Measurements from ENCODE around the gene PTGS2. TPM values are rescaled to one million over a fixed set of nuclear protein-coding genes. Genes with fewer than 3 reads are reported as not detected.

Gene PTGS2
- total and polyA plus RNA-seq, 2 experiments from 2014 or later: 0.11 to 0.17 TPM

DNA sequence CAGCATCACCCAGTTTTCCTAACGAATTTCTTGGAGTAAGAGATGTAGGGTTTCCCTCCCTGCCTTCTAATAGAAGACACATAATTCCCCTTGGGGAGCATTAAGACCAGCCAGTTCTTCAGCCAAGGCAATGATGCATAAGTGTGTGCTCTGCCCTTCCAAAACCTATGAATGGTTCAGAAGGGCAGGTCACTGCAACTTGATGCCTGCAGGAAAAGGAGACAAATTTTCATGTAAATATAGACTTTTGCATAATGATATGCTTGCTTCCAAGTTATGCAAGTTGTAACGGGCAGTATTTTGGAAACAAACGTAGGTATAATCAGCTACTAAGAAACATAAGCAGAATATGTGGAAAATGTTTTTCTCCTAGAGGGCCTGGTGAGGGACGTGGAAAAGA, 31.6 kb downstream of the PTGS2 start:
- Mint-ChIP-seq H3K27ac (no peak overlapping the region; the same call in 1 of the 2 replicates), H3K36me3 (ENCODE audit: low read depth) (no peaks in the 10 kb centered on the region; the same call in 2 of the 3 replicates), H3K9me3 (no peaks in the 10 kb centered on the region; the same call in 2 of the 3 replicates), H3K4me3 (no peak overlapping the region), H3K4me1 (peaks cover 7% of the 10 kb centered on the region; the same call in 2 of the 3 replicates), H3K27me3 (ENCODE audit: insufficient read depth, low read depth, poor library complexity) (peaks cover 7% of the 10 kb centered on the region)
- no peak for ATAC-seq
- peaks cover 8% of the 10 kb centered on the region for H3K4me1 ChIP-seq (ENCODE audit: insufficient read depth)
- peaks cover 15% of the 10 kb centered on the region; the same call in 1 of the 2 replicates for H3K9me2 ChIP-seq (ENCODE audit: insufficient read depth)
- H2AFZ ChIP-seq: peak overlapping the region; percentile 4
- H3K79me2 ChIP-seq (replicated peaks; ENCODE audit: insufficient read depth): no peaks in the 10 kb centered on the region
- peak overlapping the region; percentile 59 for H3K4me2 ChIP-seq
- H3K36me3 ChIP-seq (ENCODE audit: insufficient read depth): no peaks in the 10 kb centered on the region
- no peak for DNase-seq (ENCODE audit: low spot score)
- no peak for TF ChIP-seq ZNF331 (CRISPR knock-in tag; IDR thresholded peaks at IDR 0.05; ENCODE audit: low read depth)
- TF ChIP-seq STAT1 (IDR thresholded peaks at IDR 0.05; ENCODE audit: unreplicated experiment): no peak
- TF ChIP-seq, protein P1, sequence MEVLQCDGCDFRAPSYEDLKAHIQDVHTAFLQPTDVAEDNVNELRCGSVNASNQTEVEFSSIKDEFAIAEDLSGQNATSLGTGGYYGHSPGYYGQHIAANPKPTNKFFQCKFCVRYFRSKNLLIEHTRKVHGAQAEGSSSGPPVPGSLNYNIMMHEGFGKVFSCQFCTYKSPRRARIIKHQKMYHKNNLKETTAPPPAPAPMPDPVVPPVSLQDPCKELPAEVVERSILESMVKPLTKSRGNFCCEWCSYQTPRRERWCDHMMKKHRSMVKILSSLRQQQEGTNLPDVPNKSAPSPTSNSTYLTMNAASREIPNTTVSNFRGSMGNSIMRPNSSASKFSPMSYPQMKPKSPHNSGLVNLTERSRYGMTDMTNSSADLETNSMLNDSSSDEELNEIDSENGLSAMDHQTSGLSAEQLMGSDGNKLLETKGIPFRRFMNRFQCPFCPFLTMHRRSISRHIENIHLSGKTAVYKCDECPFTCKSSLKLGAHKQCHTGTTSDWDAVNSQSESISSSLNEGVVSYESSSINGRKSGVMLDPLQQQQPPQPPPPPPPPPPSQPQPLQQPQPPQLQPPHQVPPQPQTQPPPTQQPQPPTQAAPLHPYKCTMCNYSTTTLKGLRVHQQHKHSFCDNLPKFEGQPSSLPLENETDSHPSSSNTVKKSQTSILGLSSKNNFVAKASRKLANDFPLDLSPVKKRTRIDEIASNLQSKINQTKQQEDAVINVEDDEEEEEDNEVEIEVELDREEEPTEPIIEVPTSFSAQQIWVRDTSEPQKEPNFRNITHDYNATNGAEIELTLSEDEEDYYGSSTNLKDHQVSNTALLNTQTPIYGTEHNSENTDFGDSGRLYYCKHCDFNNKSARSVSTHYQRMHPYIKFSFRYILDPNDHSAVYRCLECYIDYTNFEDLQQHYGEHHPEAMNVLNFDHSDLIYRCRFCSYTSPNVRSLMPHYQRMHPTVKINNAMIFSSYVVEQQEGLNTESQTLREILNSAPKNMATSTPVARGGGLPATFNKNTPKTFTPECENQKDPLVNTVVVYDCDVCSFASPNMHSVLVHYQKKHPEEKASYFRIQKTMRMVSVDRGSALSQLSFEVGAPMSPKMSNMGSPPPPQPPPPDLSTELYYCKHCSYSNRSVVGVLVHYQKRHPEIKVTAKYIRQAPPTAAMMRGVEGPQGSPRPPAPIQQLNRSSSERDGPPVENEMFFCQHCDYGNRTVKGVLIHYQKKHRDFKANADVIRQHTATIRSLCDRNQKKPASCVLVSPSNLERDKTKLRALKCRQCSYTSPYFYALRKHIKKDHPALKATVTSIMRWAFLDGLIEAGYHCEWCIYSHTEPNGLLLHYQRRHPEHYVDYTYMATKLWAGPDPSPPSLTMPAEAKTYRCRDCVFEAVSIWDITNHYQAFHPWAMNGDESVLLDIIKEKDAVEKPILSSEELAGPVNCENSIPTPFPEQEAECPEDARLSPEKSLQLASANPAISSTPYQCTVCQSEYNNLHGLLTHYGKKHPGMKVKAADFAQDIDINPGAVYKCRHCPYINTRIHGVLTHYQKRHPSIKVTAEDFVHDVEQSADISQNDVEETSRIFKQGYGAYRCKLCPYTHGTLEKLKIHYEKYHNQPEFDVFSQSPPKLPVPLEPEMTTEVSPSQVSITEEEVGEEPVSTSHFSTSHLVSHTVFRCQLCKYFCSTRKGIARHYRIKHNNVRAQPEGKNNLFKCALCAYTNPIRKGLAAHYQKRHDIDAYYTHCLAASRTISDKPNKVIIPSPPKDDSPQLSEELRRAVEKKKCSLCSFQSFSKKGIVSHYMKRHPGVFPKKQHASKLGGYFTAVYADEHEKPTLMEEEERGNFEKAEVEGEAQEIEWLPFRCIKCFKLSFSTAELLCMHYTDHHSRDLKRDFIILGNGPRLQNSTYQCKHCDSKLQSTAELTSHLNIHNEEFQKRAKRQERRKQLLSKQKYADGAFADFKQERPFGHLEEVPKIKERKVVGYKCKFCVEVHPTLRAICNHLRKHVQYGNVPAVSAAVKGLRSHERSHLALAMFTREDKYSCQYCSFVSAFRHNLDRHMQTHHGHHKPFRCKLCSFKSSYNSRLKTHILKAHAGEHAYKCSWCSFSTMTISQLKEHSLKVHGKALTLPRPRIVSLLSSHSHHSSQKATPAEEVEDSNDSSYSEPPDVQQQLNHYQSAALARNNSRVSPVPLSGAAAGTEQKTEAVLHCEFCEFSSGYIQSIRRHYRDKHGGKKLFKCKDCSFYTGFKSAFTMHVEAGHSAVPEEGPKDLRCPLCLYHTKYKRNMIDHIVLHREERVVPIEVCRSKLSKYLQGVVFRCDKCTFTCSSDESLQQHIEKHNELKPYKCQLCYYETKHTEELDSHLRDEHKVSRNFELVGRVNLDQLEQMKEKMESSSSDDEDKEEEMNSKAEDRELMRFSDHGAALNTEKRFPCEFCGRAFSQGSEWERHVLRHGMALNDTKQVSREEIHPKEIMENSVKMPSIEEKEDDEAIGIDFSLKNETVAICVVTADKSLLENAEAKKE (CRISPR knock-in tag; IDR thresholded peaks at IDR 0.05): no peak
- TF ChIP-seq NANOG (IDR thresholded peaks at IDR 0.05; ENCODE audit: borderline replicate concordance): no peak
- TF ChIP-seq EZH2phosphoT487 (IDR thresholded peaks at IDR 0.05; ENCODE audit: unreplicated experiment): no peak
- TF ChIP-seq POLR2AphosphoS5 (IDR thresholded peaks at IDR 0.05; ENCODE audit: low read depth): no peak
- TF ChIP-seq CREB1 (CRISPR knock-in tag; IDR thresholded peaks at IDR 0.05; ENCODE audit: low read depth): no peak
- TF ChIP-seq, protein P2, sequence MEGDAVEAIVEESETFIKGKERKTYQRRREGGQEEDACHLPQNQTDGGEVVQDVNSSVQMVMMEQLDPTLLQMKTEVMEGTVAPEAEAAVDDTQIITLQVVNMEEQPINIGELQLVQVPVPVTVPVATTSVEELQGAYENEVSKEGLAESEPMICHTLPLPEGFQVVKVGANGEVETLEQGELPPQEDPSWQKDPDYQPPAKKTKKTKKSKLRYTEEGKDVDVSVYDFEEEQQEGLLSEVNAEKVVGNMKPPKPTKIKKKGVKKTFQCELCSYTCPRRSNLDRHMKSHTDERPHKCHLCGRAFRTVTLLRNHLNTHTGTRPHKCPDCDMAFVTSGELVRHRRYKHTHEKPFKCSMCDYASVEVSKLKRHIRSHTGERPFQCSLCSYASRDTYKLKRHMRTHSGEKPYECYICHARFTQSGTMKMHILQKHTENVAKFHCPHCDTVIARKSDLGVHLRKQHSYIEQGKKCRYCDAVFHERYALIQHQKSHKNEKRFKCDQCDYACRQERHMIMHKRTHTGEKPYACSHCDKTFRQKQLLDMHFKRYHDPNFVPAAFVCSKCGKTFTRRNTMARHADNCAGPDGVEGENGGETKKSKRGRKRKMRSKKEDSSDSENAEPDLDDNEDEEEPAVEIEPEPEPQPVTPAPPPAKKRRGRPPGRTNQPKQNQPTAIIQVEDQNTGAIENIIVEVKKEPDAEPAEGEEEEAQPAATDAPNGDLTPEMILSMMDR (conservative IDR thresholded peaks at IDR 0.05; ENCODE audit: low read depth in 2 of 2): no peak
- no peak for TF ChIP-seq ZNF114 (CRISPR knock-in tag; IDR thresholded peaks at IDR 0.05)
- no peak for TF ChIP-seq JUNB (IDR thresholded peaks at IDR 0.05; ENCODE audit: unreplicated experiment)
- no peak for TF ChIP-seq EZH2 (IDR thresholded peaks at IDR 0.05; ENCODE audit: low read depth, unreplicated experiment)
- TF ChIP-seq, protein P3, sequence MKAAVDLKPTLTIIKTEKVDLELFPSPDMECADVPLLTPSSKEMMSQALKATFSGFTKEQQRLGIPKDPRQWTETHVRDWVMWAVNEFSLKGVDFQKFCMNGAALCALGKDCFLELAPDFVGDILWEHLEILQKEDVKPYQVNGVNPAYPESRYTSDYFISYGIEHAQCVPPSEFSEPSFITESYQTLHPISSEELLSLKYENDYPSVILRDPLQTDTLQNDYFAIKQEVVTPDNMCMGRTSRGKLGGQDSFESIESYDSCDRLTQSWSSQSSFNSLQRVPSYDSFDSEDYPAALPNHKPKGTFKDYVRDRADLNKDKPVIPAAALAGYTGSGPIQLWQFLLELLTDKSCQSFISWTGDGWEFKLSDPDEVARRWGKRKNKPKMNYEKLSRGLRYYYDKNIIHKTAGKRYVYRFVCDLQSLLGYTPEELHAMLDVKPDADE (IDR thresholded peaks at IDR 0.05): no peak
- TF ChIP-seq, protein P4, sequence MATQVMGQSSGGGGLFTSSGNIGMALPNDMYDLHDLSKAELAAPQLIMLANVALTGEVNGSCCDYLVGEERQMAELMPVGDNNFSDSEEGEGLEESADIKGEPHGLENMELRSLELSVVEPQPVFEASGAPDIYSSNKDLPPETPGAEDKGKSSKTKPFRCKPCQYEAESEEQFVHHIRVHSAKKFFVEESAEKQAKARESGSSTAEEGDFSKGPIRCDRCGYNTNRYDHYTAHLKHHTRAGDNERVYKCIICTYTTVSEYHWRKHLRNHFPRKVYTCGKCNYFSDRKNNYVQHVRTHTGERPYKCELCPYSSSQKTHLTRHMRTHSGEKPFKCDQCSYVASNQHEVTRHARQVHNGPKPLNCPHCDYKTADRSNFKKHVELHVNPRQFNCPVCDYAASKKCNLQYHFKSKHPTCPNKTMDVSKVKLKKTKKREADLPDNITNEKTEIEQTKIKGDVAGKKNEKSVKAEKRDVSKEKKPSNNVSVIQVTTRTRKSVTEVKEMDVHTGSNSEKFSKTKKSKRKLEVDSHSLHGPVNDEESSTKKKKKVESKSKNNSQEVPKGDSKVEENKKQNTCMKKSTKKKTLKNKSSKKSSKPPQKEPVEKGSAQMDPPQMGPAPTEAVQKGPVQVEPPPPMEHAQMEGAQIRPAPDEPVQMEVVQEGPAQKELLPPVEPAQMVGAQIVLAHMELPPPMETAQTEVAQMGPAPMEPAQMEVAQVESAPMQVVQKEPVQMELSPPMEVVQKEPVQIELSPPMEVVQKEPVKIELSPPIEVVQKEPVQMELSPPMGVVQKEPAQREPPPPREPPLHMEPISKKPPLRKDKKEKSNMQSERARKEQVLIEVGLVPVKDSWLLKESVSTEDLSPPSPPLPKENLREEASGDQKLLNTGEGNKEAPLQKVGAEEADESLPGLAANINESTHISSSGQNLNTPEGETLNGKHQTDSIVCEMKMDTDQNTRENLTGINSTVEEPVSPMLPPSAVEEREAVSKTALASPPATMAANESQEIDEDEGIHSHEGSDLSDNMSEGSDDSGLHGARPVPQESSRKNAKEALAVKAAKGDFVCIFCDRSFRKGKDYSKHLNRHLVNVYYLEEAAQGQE (IDR thresholded peaks at IDR 0.05; ENCODE audit: unreplicated experiment): no peak
- 0 out of 2 replicates have a peak overlapping the region, but pooled peaks have one; percentile 6 for H3K4me3 ChIP-seq
- 0 out of 2 replicates have a peak overlapping the region, but pooled peaks have one; percentile 47 for H3K27ac ChIP-seq (ENCODE audit: low read depth)
- H4K20me1 ChIP-seq (replicated peaks; ENCODE audit: insufficient read depth): no peaks in the 10 kb centered on the region
- no peaks in the 10 kb centered on the region for H3K27me3 ChIP-seq (ENCODE audit: insufficient read depth)
- no peaks in the 10 kb centered on the region for H3F3A ChIP-seq (replicated peaks; ENCODE audit: low read depth)
